ENCODE data around the gene EIF2A.

- TF ChIP-seq CTCF (conservative IDR thresholded peaks at IDR 0.05) (no peak), ZFX (IDR thresholded peaks at IDR 0.05) (no peak)
Observed at GRCh38 chr3:150521463-150521862, 25.1 kb upstream of the EIF2A start.

All from C4-2B (cell line).